Frontal cortex (tissue), 4 donors: Measurements from ENCODE around the gene PROC. TPM values are rescaled to one million over a fixed set of nuclear protein-coding genes. Genes with fewer than 3 reads are reported as not detected.
"Not testable (repeated sequence)": the region's sequence is repeated elsewhere in the genome, so short reads cannot be mapped to it uniquely, and the experiment has no call there.

ENCODE experiments used
- DNase-seq, 2 donors: peaks; one replicate each; pipeline ENCODE4 v3.0.0; 2012; ENCODE audit warnings: low spot score in 2 of 2
- FAIRE-seq: peaks from 2 replicates; lab custom pipeline; 2012; peaks lifted over from hg19 to GRCh38; lab: Jason Lieb, UNC
- total RNA-seq: library from RNA; depleted of rRNA; stranded (reverse); fragments of >200 nt; gene quantifications from one replicate; pipeline ENCODE4 v1.2.3, GENCODE V29; 2014
- donor health status: control.
- donor health status: control.
- donor health status: control.

Gene PROC
- total RNA-seq, 1 donor from 2014 or later: not detected

- no peak for FAIRE-seq
- no peak for DNase-seq
Observed at GRCh38 chr2:127392828-127393578, 25.2 kb upstream of the PROC start.

GRCh38 chr2:127394492-127394891, 23.7 kb upstream of the PROC start:
- DNase-seq (no peak), FAIRE-seq (no peak)

GRCh38 chr2:127397568-127398238, 20.5 kb upstream of the PROC start:
- DNase-seq (no peak), FAIRE-seq (no peak)

GRCh38 chr2:127398239-127398590, 20.0 kb upstream of the PROC start:
- DNase-seq (peak in 1 of 2 donors; percentile 72), FAIRE-seq (no peak)

GRCh38 chr2:127400533-127400896, 17.7 kb upstream of the PROC start:
- DNase-seq (no peak), FAIRE-seq (no peak)

- DNase-seq (no peak), FAIRE-seq (no peak)
Observed at GRCh38 chr2:127400897-127401756, 17.1 kb upstream of the PROC start.

GRCh38 chr2:127401757-127402695, 16.2 kb upstream of the PROC start:
- DNase-seq (no peak), FAIRE-seq (no peak)

GRCh38 chr2:127403460-127403859, 14.8 kb upstream of the PROC start:
- FAIRE-seq: no peak
- DNase-seq: no peak

- FAIRE-seq (no peak), DNase-seq (no peak)
Observed at GRCh38 chr2:127404466-127405254, 13.6 kb upstream of the PROC start.

- DNase-seq (no peak), FAIRE-seq (no peak)
Observed at GRCh38 chr2:127405255-127405610, 13.0 kb upstream of the PROC start.

GRCh38 chr2:127406454-127406853, 11.8 kb upstream of the PROC start:
- FAIRE-seq (no peak), DNase-seq (no peak)

GRCh38 chr2:127407091-127407490, 11.1 kb upstream of the PROC start:
- no peak for FAIRE-seq

GRCh38 chr2:127407661-127408003, 10.6 kb upstream of the PROC start:
- DNase-seq: no peak
- FAIRE-seq: no peak

More at GRCh38 chr2:127407091-127407490, 11.1 kb upstream of the PROC start:
- DNase-seq: no peak

- DNase-seq: peak; percentile 96
- FAIRE-seq: no peak
Observed at GRCh38 chr2:127408004-127408806, 10.0 kb upstream of the PROC start.

- no peak for FAIRE-seq
Observed at GRCh38 chr2:127408807-127409099, 9.5 kb upstream of the PROC start.

GRCh38 chr2:127409716-127410115, 8.5 kb upstream of the PROC start:
- not testable (repeated sequence) for DNase-seq, FAIRE-seq

More at GRCh38 chr2:127408807-127409099, 9.5 kb upstream of the PROC start:
- DNase-seq: no peak

GRCh38 chr2:127410871-127411652, 7.2 kb upstream of the PROC start:
- FAIRE-seq (no peak), DNase-seq (no peak)
